Stomach (tissue), 4 donors: ENCODE measurements around the gene PNCK.

Experiments
- EP300 ChIP-seq: sonication (generic); formaldehyde crosslinking; IDR thresholded peaks from one replicate; pipeline ENCODE4 v1.6.1; 2017; ENCODE audit warnings: antibody characterized with exemption
- POLR2A ChIP-seq, 4 donors: fragments of 450-650 bp; IDR thresholded peaks; one replicate each; pipeline ENCODE4 v1.6.1; 2016; ENCODE audit warnings: antibody characterized with exemption in 4 of 4, control low read depth in 2 of 4, mild to moderate bottlenecking in 1 of 4, moderate library complexity in 1 of 4
- POLR2AphosphoS5 ChIP-seq, 3 donors: sonication (generic); formaldehyde crosslinking; IDR thresholded peaks; one replicate each; pipeline ENCODE4 v1.6.1; 2016; ENCODE audit warnings: antibody characterized with exemption in 3 of 3
- TF ChIP-seq, protein P1 (sequence below), 7 experiments: fragments of 450-650 bp in 4 of 7; fragments of 200-600 bp in 3 of 7; sonication (generic) in 3 of 7; IDR thresholded peaks; one replicate each; pipeline ENCODE4 v1.5.1; 2016 to 2019; ENCODE audit warnings: antibody characterized with exemption in 7 of 7, control low read depth in 2 of 7, mild to moderate bottlenecking in 1 of 7

DNA sequence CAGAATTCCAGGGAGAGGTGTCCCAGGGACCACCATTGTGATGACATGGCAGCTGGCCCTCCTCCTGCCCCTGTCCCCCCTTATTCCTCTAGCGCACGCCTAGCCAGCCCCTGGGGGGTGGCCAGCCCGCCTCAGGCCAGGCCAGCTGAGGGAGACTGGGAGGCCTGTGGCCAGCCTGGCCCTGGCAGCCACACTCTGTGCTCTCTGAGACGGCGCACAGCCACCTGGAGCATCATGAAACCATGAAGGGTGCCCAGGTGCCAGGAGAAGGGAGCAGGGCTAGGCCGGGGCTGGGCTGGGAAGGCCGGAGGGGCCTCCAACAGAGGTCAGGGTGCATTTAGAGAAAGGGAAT lies 41.0 kb downstream of the PNCK start:
- TF ChIP-seq, protein P1, sequence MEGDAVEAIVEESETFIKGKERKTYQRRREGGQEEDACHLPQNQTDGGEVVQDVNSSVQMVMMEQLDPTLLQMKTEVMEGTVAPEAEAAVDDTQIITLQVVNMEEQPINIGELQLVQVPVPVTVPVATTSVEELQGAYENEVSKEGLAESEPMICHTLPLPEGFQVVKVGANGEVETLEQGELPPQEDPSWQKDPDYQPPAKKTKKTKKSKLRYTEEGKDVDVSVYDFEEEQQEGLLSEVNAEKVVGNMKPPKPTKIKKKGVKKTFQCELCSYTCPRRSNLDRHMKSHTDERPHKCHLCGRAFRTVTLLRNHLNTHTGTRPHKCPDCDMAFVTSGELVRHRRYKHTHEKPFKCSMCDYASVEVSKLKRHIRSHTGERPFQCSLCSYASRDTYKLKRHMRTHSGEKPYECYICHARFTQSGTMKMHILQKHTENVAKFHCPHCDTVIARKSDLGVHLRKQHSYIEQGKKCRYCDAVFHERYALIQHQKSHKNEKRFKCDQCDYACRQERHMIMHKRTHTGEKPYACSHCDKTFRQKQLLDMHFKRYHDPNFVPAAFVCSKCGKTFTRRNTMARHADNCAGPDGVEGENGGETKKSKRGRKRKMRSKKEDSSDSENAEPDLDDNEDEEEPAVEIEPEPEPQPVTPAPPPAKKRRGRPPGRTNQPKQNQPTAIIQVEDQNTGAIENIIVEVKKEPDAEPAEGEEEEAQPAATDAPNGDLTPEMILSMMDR (IDR thresholded peaks at IDR 0.05) = no peak
- no peak for TF ChIP-seq POLR2A (IDR thresholded peaks at IDR 0.05)
- TF ChIP-seq EP300 = no peak
- no peak for TF ChIP-seq POLR2AphosphoS5 (IDR thresholded peaks at IDR 0.05)
